ENCODE results near the gene RAB4B. TPM values are rescaled to one million over a fixed set of nuclear protein-coding genes. Genes with fewer than 3 reads are reported as not detected.

RAB4B gene
- total RNA-seq, 1 experiment from 2014 or later: 10.1 TPM

DNA sequence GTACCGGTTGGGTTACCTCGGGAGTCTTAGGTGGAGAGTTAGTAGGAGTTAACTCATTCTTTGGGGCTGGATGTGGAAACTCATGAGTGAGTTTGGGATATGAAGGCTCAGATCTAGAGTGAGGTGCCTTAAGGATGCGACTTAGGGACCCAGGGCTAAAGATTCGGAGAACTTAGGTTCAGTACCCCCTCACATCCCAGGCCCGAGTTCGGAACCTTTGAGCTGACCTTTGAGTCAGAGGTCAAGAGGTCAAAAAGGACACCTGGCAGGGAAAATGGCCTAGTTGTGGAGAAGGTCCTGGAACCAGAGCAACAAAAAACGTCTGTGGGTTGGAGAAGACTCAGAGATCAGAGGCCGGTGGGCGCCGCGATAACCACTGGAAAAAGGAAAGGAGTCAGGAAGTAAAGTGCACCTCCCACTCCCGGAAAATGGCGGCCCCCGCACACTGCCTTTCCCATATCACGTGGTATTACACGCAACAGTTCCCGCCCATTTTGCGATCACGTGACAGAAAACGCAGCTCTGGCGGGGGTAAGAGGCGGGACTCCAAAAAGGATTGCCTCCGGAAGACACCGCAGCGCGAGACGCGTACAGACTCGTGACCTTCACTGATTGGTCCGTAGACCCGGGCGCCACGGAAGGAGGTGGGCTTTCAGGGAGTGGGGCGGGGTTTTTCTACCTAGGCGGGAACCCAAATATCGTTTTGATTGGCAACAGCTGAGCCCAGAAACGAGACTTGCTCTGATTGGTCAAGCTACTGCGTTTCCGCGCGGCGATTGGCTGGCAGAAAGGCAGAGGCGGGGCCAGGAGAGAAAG is 27.8 kb upstream of the RAB4B start, which contains the start of gene ACTMAP:
ACTMAP (minus strand) TSS at position 420 of the 816 bp plus-strand sequence. CDS start 674 bp downstream, outside the sequence.
- DNase-seq (ENCODE audit: unreplicated experiment): peak; percentile 100
- H3K9me3 Mint-ChIP-seq (ENCODE audit: unreplicated experiment): no peaks in the 10 kb centered on the region
- H3K4me3 Mint-ChIP-seq (ENCODE audit: unreplicated experiment): peak within 1 kb of the TSS; percentile 92
- no peaks in the 10 kb centered on the region for H3K27me3 Mint-ChIP-seq (ENCODE audit: insufficient read depth, unreplicated experiment)
- peaks cover 34% of the 10 kb centered on the region for H3K36me3 Mint-ChIP-seq (ENCODE audit: insufficient read depth, unreplicated experiment)
- intact Hi-C loops (cut with micrococcal nuclease): loop anchor here (2.0 kb wide), 2 partner anchors 33 to 87 kb away; partner anchors contain the start of genes COQ8B and ITPKC
- H3K4me1 Mint-ChIP-seq (ENCODE audit: insufficient read depth, unreplicated experiment): peaks cover 31% of the 10 kb centered on the region
- peak within 1 kb of the TSS; percentile 91 for H3K27ac Mint-ChIP-seq (ENCODE audit: low read depth, unreplicated experiment)
- POLR2A ChIA-PET: interaction anchor here (0.7 to 6.7 kb wide), 38 partner anchors 9 to 513 kb away, joined by 3 to 79 read pairs (median 5); partner anchors contain the start of genes AXL, BLVRB, COQ8B and EGLN2
- BruUV-seq (replicated peaks): TSS peak; percentile 92
- CTCF ChIA-PET: interaction anchor here (0.6 to 1.0 kb wide), 4 partner anchors 28 to 1471 kb away, joined by 3 to 4 read pairs (median 3); no protein-coding TSS in a partner anchor
- TF ChIP-seq, protein P1, sequence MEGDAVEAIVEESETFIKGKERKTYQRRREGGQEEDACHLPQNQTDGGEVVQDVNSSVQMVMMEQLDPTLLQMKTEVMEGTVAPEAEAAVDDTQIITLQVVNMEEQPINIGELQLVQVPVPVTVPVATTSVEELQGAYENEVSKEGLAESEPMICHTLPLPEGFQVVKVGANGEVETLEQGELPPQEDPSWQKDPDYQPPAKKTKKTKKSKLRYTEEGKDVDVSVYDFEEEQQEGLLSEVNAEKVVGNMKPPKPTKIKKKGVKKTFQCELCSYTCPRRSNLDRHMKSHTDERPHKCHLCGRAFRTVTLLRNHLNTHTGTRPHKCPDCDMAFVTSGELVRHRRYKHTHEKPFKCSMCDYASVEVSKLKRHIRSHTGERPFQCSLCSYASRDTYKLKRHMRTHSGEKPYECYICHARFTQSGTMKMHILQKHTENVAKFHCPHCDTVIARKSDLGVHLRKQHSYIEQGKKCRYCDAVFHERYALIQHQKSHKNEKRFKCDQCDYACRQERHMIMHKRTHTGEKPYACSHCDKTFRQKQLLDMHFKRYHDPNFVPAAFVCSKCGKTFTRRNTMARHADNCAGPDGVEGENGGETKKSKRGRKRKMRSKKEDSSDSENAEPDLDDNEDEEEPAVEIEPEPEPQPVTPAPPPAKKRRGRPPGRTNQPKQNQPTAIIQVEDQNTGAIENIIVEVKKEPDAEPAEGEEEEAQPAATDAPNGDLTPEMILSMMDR (IDR thresholded peaks at IDR 0.05; ENCODE audit: unreplicated experiment): no peak

DNA sequence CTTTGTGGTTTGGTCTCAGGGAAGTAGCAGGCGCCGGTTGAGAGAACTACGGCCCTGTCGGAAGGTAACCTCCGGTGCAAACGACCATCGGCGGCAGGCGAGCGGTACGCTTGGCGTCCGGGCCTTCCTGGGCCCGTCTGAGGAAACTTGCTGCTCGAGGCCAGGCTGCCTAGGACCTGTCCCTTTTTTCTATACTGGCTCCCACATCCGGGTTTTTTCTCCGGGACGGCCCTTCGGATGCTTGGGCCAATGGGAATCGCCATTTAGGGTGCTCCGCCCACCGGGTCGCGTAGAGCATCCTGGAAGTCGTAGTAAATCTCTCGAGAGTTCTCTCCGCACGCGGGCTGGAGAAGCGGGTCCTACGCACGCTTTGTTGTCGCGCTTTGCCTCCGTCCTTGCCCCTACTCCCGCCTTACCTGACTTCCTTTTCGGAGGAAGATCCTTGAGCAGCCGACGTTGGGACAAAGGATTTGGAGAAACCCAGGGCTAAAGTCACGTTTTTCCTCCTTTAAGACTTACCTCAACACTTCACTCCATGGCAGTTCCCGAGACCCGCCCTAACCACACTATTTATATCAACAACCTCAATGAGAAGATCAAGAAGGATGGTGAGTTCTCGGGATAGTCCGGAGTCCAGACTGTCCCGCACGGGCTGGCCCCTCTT is 27.0 kb upstream of the RAB4B start, which contains the start of gene SNRPA:
SNRPA (plus strand) TSS at position 330 of the 664 bp plus-strand sequence; CDS start at position 536, 206 bp downstream.
- TF ChIP-seq, protein P1 (IDR thresholded peaks at IDR 0.05; ENCODE audit: unreplicated experiment): no peak
- peaks cover 37% of the 10 kb centered on the region for H3K4me1 Mint-ChIP-seq (ENCODE audit: insufficient read depth, unreplicated experiment)
- peak within 1 kb of the TSS; percentile 92 for H3K4me3 Mint-ChIP-seq (ENCODE audit: unreplicated experiment)
- POLR2A ChIA-PET: interaction anchor here (0.7 to 6.7 kb wide), 40 partner anchors 10 to 512 kb away, joined by 3 to 79 read pairs (median 5); partner anchors contain the start of genes AXL, BLVRB, COQ8B and EGLN2
- no TSS peak for BruUV-seq (replicated peaks)
- peak; percentile 99 for DNase-seq (ENCODE audit: unreplicated experiment)
- intact Hi-C loops (cut with micrococcal nuclease): loop anchor here (1.0 to 2.0 kb wide), 3 partner anchors 34 to 88 kb away; partner anchors contain the start of genes COQ8B and ITPKC
- no peaks in the 10 kb centered on the region for H3K9me3 Mint-ChIP-seq (ENCODE audit: unreplicated experiment)
- H3K36me3 Mint-ChIP-seq (ENCODE audit: insufficient read depth, unreplicated experiment): peaks cover 41% of the 10 kb centered on the region
- no peaks in the 10 kb centered on the region for H3K27me3 Mint-ChIP-seq (ENCODE audit: insufficient read depth, unreplicated experiment)
- CTCF ChIA-PET: interaction anchor here (0.7 to 1.0 kb wide), 3 partner anchors 28 to 1470 kb away, joined by 3 to 4 read pairs (median 3); no protein-coding TSS in a partner anchor
- H3K27ac Mint-ChIP-seq (ENCODE audit: low read depth, unreplicated experiment): peak within 1 kb of the TSS; percentile 91

DNA sequence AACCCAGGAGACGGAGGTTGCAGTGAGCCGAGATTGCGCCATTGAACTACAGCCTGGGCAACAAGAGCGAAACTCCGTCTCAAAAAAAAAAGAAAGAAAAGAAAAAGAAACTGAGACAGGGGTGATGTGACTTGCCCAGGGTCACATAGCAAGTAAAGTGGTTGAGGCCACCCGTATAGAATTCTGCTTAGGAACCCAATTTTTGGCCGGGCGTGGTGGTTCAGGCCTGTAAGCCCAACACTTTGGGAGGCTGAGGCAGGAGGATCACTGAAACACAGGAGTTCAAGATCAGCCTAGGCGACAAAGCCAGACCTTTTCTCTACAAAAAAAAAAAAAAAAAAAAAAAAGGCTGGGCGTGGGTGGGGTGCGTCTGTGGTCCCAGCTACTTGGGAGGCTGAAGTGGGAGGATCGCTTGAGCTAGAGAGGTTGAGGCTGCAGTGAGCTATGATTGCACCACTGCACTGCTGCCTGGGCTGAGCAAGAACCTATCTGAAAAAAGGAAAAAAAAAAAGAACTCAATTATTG is 25.7 kb upstream of the RAB4B start:
- intact Hi-C loops (cut with micrococcal nuclease): no loop called here
- Mint-ChIP-seq H3K27me3 (ENCODE audit: insufficient read depth, unreplicated experiment) (no peaks in the 10 kb centered on the region), H3K27ac (ENCODE audit: low read depth, unreplicated experiment) (peak overlapping the region; percentile 91), H3K9me3 (ENCODE audit: unreplicated experiment) (no peaks in the 10 kb centered on the region), H3K4me3 (ENCODE audit: unreplicated experiment) (peak overlapping the region; percentile 92), H3K4me1 (ENCODE audit: insufficient read depth, unreplicated experiment) (peaks cover 45% of the 10 kb centered on the region), H3K36me3 (ENCODE audit: insufficient read depth, unreplicated experiment) (peaks cover 54% of the 10 kb centered on the region)
- BruUV-seq (replicated peaks): no TSS peak
- ChIA-PET POLR2A (interaction anchor here (0.6 to 6.7 kb wide), 19 partner anchors 12 to 1527 kb away, joined by 3 to 57 read pairs (median 4); partner anchors contain the start of genes B9D2, COQ8B, EGLN2 and HNRNPUL1), CTCF (interaction anchor here (0.6 to 1.6 kb wide), 8 partner anchors 18 to 118 kb away, joined by 3 to 9 read pairs (median 4); no protein-coding TSS in a partner anchor)
- no peak for DNase-seq (ENCODE audit: unreplicated experiment)
- TF ChIP-seq, protein P1 (IDR thresholded peaks at IDR 0.05; ENCODE audit: unreplicated experiment): no peak

Measured in MCF 10A (cell line).